K562 (cell line): ENCODE results near the gene UBAC2. TPM values are rescaled to one million over a fixed set of nuclear protein-coding genes. Genes with fewer than 3 reads are reported as not detected.

ENCODE experiments used
- ATAC-seq: fragments of 200-7000 bp; cut with Tn5 transposase; 3 replicates; pipeline ENCODE4 v1.9.1; 2020; ENCODE audit warnings: moderate library complexity
- BruUV-seq: library from RNA; stranded (reverse); fragments of 400-500 nt; replicated peaks from 2 replicates; lab custom pipeline; 2021; lab: Mats Ljungman, UMichigan
- CTCF ChIA-PET: fragments of 300-600 bp; formaldehyde crosslinking; extraction: SDS; loops from one replicate; lab custom pipeline; 2021; ENCODE audit warnings: low intra/inter-chr PET ratio; lab: Yijun Ruan, JAX
- POLR2A ChIA-PET: fragments of 300-600, 350-650 bp; sonication (Branson Sonifier 250); formaldehyde crosslinking; extraction: SDS; loops from one replicate; lab custom pipeline; 2021; ENCODE audit warnings: antibody characterized with exemption, inconsistent platforms; lab: Yijun Ruan, JAX
- DNase-seq, 4 experiments: peaks; one replicate each; pipeline versions ENCODE4 v3.0.0 to v3.0.0-alpha.2; 2011 to 2018; ENCODE audit warnings: low spot score in 3 of 4, mixed read lengths in 3 of 4; ENCODE audit errors: extremely low read depth in 1 of 4
- FAIRE-seq: peaks from 2 replicates; lab custom pipeline; 2011; peaks lifted over from hg19 to GRCh38; lab: Jason Lieb, UNC
- H2AFZ ChIP-seq: 2 replicates; pipeline ENCODE4 v1.6.0; 2011; ENCODE audit warnings: low read depth, low read length, control low read depth, inconsistent platforms
- H3K27ac ChIP-seq: fragments of 200-600 bp; 3 replicates; pipeline ENCODE4 v1.8.0; 2011; ENCODE audit warnings: low read depth, mild to moderate bottlenecking, control low read depth, inconsistent platforms, low read length, moderate library complexity, mixed read lengths; ENCODE audit errors: extremely low read depth
- H3K27me3 ChIP-seq, 2 experiments: fragments of 300-600 bp in 1 of 2; 2 replicates in 1 of 2; 3 replicates in 1 of 2; pipeline versions ENCODE4 v1.6.0 to v1.8.0; 2011; ENCODE audit warnings: inconsistent platforms in 2 of 2, low read length in 2 of 2, mild to moderate bottlenecking in 1 of 2, mixed read lengths in 1 of 2, moderate library complexity in 1 of 2; ENCODE audit not compliant: control insufficient read depth in 2 of 2, insufficient read depth in 2 of 2
- H3K36me3 ChIP-seq: fragments of 300-600 bp; 3 replicates; pipeline ENCODE4 v1.8.0; 2011; ENCODE audit warnings: mild to moderate bottlenecking, low read length, inconsistent platforms; ENCODE audit not compliant: control insufficient read depth, insufficient read depth
- H3K4me1 ChIP-seq, 2 experiments: fragments of 200-600 bp in 1 of 2; replicated peaks in 1 of 2; 2 replicates in 1 of 2; 3 replicates in 1 of 2; pipeline versions ENCODE4 v1.5.1 to v1.8.0; 2011; ENCODE audit warnings: inconsistent platforms in 2 of 2, low read length in 2 of 2, mild to moderate bottlenecking in 1 of 2, mixed read lengths in 1 of 2, moderate library complexity in 1 of 2; ENCODE audit not compliant: control insufficient read depth in 2 of 2, insufficient read depth in 2 of 2
- H3K4me2 ChIP-seq: 2 replicates; pipeline ENCODE4 v1.6.1; 2011; ENCODE audit warnings: low read length, control low read depth, inconsistent platforms, mixed read lengths; ENCODE audit not compliant: insufficient read depth
- H3K4me3 ChIP-seq: fragments of 200-600 bp; sonication (generic), shearing (Covaris generic); 2 replicates; pipeline ENCODE4 v1.5.1; 2016; ENCODE audit warnings: control low read depth, inconsistent platforms
- H3K79me2 ChIP-seq: fragments of 200-600 bp; 3 replicates; pipeline ENCODE4 v1.8.0; 2011; ENCODE audit warnings: low read length, inconsistent platforms; ENCODE audit not compliant: control insufficient read depth, insufficient read depth
- H3K9ac ChIP-seq, 2 experiments: 2 replicates each; pipeline versions ENCODE4 v1.6.0 to v1.6.1; 2011; ENCODE audit warnings: low read depth in 2 of 2, low read length in 2 of 2, control low read depth in 1 of 2, inconsistent platforms in 1 of 2, mild to moderate bottlenecking in 1 of 2, mixed read lengths in 1 of 2; ENCODE audit not compliant: insufficient read depth in 1 of 2
- H3K9me1 ChIP-seq: one replicate; pipeline ENCODE4 v1.6.0; 2011; ENCODE audit warnings: inconsistent platforms, mild to moderate bottlenecking, low read length, moderate library complexity; ENCODE audit not compliant: control insufficient read depth, insufficient read depth
- H3K9me3 ChIP-seq: replicated peaks from 2 replicates; pipeline ENCODE4 v1.5.1; 2011; ENCODE audit warnings: low read depth, low read length, inconsistent platforms; ENCODE audit not compliant: control insufficient read depth, insufficient read depth
- H4K20me1 ChIP-seq: replicated peaks from 2 replicates; pipeline ENCODE4 v1.6.1; 2011; ENCODE audit warnings: low read length, inconsistent platforms, mixed read lengths; ENCODE audit not compliant: control insufficient read depth, insufficient read depth
- JUND ChIP-seq, 2 experiments: IDR thresholded peaks; 2 replicates in 1 of 2; 3 replicates in 1 of 2; pipeline ENCODE4 v1.6.1; 2011; ENCODE audit warnings: borderline replicate concordance in 2 of 2, low read depth in 2 of 2, low read length in 2 of 2, improper control_type of control experiment in 1 of 2, missing biosample characterization in 1 of 2, missing genetic modification characterization in 1 of 2, missing genetic modification reagents in 1 of 2
- NCOA4 ChIP-seq: fragments of 450-650 bp; IDR thresholded peaks from 2 replicates; pipeline ENCODE4 v1.6.1; 2018; ENCODE audit warnings: mild to moderate bottlenecking; ENCODE audit not compliant: partially characterized antibody
- PREB ChIP-seq: sonication (generic); formaldehyde crosslinking; IDR thresholded peaks from 2 replicates; pipeline ENCODE4 v1.8.1; 2023; ENCODE audit warnings: mild to moderate bottlenecking, missing genetic modification reagents
- PTTG1 ChIP-seq: fragments of 450-650 bp; IDR thresholded peaks from 2 replicates; pipeline ENCODE4 v1.6.1; 2016; ENCODE audit warnings: low read depth, mild to moderate bottlenecking, missing genetic modification characterization, missing compliant biosample characterization
- RBM17 ChIP-seq: fragments of 200-400 bp; formaldehyde crosslinking; IDR thresholded peaks from 2 replicates; pipeline ENCODE4 v1.6.1; 2017; ENCODE audit warnings: low read depth, mild to moderate bottlenecking, low read length, borderline replicate concordance
- RFX1 ChIP-seq: fragments of 450-650 bp; IDR thresholded peaks from 2 replicates; pipeline ENCODE4 v1.6.1; 2016; ENCODE audit warnings: mild to moderate bottlenecking, moderate library complexity
- SMAD1 ChIP-seq: fragments of 150-350 bp; IDR thresholded peaks from 2 replicates; pipeline ENCODE4 v1.6.1; 2014; ENCODE audit warnings: low read length, low read depth; ENCODE audit not compliant: partially characterized antibody
- STAT5B ChIP-seq: fragments of 250-450 bp; sonication (Bioruptor Pico); IDR thresholded peaks from 2 replicates; pipeline ENCODE4 v1.8.0; 2021; ENCODE audit warnings: mild to moderate bottlenecking, inconsistent platforms
- ZFP1 ChIP-seq: fragments of 450-650 bp; formaldehyde crosslinking; IDR thresholded peaks from 2 replicates; pipeline ENCODE4 v1.4.0; 2020; ENCODE audit warnings: mild to moderate bottlenecking, mixed read lengths
- ZKSCAN3 ChIP-seq: fragments of 250-450 bp; sonication (Bioruptor Pico); IDR thresholded peaks from 2 replicates; pipeline ENCODE4 v1.4.0; 2020
- ZNF592 ChIP-seq: fragments of 450-650 bp; IDR thresholded peaks from 2 replicates; pipeline ENCODE4 v1.6.1; 2017; ENCODE audit warnings: antibody characterized with exemption, mild to moderate bottlenecking
- WGBS: fragments of 100-300 bp; shearing (Covaris generic); methylation state at CpG from one replicate; pipeline ENCODE4 v1.1.6; 2016; ENCODE audit warnings: low coverage, mixed read lengths; ENCODE audit not compliant: insufficient coverage; ENCODE audit errors: missing lambda C conversion rate; 5-methylcytosine and 5-hydroxymethylcytosine counted together
- in situ Hi-C: fragments of 300-500 bp; cut with MboI; formaldehyde crosslinking; loops from 4 replicates; pipeline ENCODE4 v1.15.0; 2018; ENCODE audit warnings: inconsistent platforms, mixed read lengths
- intact Hi-C: fragments of 100-400 bp; cut with micrococcal nuclease; formaldehyde crosslinking; loops from 2 replicates; pipeline ENCODE4 v1.14.2; 2022
- polyA plus RNA-seq, 8 experiments: library from polyadenylated mRNA; depleted of rRNA in 4 of 8; stranded (reverse) in 5 of 8; unstranded in 3 of 8; fragments of >200 nt; fragmentation: Nextera tagmentation in 2 of 8; fragmentation: Illumina TruSeq in 1 of 8; extraction: Ambion mirVana in 2 of 8; extraction: Trizol in 1 of 8; gene quantifications; 2 replicates each; pipeline versions ENCODE4 v1.2.1 to v1.2.3, GENCODE V29; 2011 to 2014; ENCODE audit warnings: inconsistent platforms in 1 of 8, missing spikeins in 1 of 8
- total RNA-seq, 7 experiments: library from RNA; depleted of rRNA in 6 of 7; stranded (reverse); fragments of >200 nt in 6 of 7; fragmentation: Illumina TruSeq in 2 of 7; extraction: Trizol in 2 of 7; gene quantifications; 2 replicates each; pipeline versions ENCODE4 v1.2.1 to v1.2.3, GENCODE V29; 2011 to 2021; ENCODE audit warnings: low replicate concordance in 1 of 7

The UBAC2 gene
- total and polyA plus RNA-seq, 9 of the 15 experiments (the other 6 are each of a cell fraction or from before 2014, with no cell fraction given): 6.0 to 84.1 (median 32.3) TPM

- Histone ChIP-seq H2AFZ (no peak overlapping the region), H3K4me3 (no peak overlapping the region), H3K36me3 (peaks cover 33% of the 10 kb centered on the region; the same call in 2 of the 3 replicates), H3K9me3 (no peaks in the 10 kb centered on the region), H3K9me1 (no peaks in the 10 kb centered on the region), H3K4me1 (no peaks in the 10 kb centered on the region), H3K27ac (no peak overlapping the region), H3K4me2 (no peak overlapping the region), H3K79me2 (peaks cover 23% of the 10 kb centered on the region), H4K20me1 (no peaks in the 10 kb centered on the region), H3K27me3 (no peaks in the 10 kb centered on the region), H3K9ac (no peak overlapping the region)
- ATAC-seq (no peak), DNase-seq (no peak), FAIRE-seq (no peak)
- intact Hi-C loops (no loop called here), in situ Hi-C loops (no loop called here)
- TF ChIP-seq ZFP1 (no peak), STAT5B (CRISPR knock-in tag) (no peak), RFX1 (no peak), RBM17 (no peak), PTTG1 (tag) (no peak), JUND (IDR thresholded peaks at IDR 0.05; ENCODE audit: borderline replicate concordance, low read depth, low read length) (no peak), JUND (tag; IDR thresholded peaks at IDR 0.05; ENCODE audit: borderline replicate concordance, low read depth, low read length) (no peak), SMAD1 (no peak), PREB (CRISPR knock-in tag) (no peak), NCOA4 (no peak), ZNF592 (no peak), ZKSCAN3 (no peak)
- BruUV-seq: no TSS peak
- POLR2A ChIA-PET: interaction anchor here (0.6 kb wide), 1 partner anchor 36 kb away, joined by 4 read pairs; no protein-coding TSS in a partner anchor
- 88% methylated on average over 7 of the region's 8 CpGs for WGBS
- CTCF ChIA-PET: no interaction called here
These were observed 37.5 kb downstream of the UBAC2 start for GRCh38 chr13:99237981-99238662.
